H54 (cell line): Measurements from ENCODE around the gene ACSF3.

Experiments
- DNase-seq: peaks from one replicate; pipeline ENCODE4 v3.0.0; 2011; ENCODE audit warnings: low spot score, mixed read lengths; ENCODE audit not compliant: insufficient read length
- FAIRE-seq: peaks from 3 replicates; lab custom pipeline; 2011; peaks lifted over from hg19 to GRCh38; lab: Jason Lieb, UNC
- POLR2A ChIP-seq: IDR thresholded peaks from 2 replicates; pipeline ENCODE4 v1.6.1; 2011; ENCODE audit warnings: low read depth, mild to moderate bottlenecking, low read length

ACSF3 gene

DNA sequence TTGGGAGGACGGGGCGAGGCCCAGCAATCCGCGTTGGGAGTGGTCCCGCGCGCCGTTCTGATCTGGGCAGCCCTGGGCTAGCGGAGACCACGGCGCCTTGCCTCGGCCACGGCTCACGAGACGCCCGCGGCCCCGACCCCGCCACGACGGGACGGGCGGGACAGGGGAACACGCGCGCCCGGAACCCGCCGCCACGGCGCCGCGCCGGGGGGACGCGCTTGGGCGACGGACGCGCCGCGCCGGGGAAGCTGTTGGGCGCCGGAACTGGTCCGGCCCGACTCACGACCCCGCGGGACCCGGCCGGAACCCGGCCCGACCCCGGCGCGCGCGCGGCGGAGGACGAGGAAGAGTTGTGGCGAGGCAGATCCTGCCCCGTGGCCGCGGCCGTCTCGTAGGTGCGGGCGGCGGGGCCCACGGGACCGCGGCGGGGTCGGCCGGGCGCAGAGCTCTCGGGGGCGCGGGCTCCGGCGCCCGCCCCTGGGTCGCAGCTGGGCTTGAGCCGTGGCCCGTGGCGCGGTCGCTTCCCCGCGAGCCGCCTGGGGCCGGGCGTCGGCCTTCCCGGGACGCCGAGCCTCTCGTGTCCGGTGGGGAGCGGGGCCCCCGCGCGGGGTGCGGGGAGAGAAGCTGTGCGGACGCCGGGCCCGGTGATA lies at the start of gene ACSF3:
Gene ACSF3 (plus strand): TSS at position 251 of the 650 bp plus-strand sequence. CDS start 6,830 bp downstream, outside the sequence.
- FAIRE-seq = no peak
- peak; percentile 89 for DNase-seq
- TF ChIP-seq POLR2A = peak; percentile 52; the same call in 1 of the 2 replicates

DNA sequence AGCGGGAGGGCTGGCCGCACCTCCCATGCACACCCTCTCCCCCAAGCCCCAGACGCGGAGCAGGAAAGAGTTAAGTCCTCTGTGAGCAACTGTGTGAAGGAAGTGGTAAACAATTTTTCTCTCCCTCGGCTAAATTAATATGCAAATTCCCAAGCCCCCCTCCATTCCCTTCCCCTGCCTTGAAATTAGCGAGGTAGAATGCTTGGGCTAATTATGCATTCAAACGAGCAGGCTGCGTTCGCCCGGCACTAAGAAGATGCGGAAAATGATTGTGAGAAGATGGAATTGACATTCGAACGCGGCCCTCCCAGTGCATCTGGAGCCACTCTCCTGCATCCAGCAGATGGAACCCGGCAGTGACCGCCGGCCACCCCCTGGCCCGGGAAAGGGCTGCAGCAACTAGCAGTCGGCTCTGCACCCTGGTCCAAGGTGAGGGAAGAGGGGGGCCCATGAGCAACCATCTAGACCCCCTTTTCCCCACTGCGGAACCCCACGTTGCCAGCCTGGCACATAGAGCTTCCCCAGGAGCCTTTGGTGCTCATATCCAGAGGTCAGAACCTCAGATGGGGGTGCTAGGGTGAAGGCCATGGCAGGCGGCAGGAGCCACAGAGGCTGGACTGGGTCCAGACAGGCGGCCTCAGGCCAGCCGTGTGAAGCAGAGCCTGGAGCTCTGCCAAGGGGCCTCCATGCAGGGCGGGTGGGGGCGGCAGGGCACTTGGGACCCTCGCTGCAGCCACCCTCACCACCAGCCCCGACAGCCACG lies 49.1 kb upstream of the ACSF3 start:
- no peak for TF ChIP-seq POLR2A
- DNase-seq (no peak), FAIRE-seq (no peak)

DNA sequence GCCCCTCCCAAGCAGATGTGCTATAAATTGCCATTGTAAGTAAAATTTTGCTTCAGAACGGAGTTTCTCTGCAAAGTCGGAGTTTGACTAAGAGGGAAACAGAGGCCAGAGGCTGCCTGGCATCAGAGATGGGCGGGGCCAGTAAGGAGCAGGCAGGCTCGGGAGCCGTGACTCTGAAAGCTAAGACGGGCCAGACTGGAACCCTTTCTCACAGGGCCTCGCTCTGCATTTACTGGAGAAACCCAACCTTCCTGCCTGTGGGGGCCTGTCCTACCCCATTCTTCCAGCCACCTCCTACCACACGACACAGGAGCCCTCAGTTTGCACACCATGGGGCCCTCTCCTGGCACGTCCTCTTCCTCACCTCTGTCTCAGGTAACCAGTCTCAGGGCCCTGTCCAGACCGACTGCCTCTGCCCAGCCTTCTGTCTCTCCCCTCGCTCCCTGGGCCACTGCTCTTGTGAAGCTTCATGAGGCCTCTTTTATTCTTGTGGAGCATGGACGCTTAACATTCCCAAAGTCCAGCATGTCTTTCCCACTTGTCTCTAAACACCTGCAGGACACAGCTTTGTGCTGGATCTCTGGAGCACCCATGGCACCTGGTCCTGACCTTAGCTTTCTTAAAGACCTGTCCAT lies 48.4 kb upstream of the ACSF3 start:
- no peak for FAIRE-seq

DNA sequence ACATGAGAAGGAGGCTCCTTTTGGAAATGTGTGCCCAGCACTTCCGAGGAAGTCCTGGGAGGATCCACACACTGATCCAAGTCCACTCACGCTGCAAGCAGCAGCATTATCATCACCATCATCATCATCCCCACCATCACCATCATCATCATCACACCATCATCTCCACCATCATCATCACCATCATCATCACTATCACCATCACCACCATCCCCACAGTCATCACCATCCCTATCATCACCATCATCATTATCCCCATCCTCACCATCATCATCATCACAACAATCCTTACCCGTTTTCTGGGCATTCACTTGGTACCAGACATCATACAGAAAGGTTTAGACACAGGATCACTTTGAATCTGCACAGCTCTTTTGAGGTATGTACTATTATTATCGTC lies 47.8 kb upstream of the ACSF3 start:
- DNase-seq (no peak), FAIRE-seq (no peak)
- TF ChIP-seq POLR2A = no peak

More for the DNA sequence above, 48.4 kb upstream of the ACSF3 start:
- no peak for DNase-seq
- TF ChIP-seq POLR2A = no peak

DNA sequence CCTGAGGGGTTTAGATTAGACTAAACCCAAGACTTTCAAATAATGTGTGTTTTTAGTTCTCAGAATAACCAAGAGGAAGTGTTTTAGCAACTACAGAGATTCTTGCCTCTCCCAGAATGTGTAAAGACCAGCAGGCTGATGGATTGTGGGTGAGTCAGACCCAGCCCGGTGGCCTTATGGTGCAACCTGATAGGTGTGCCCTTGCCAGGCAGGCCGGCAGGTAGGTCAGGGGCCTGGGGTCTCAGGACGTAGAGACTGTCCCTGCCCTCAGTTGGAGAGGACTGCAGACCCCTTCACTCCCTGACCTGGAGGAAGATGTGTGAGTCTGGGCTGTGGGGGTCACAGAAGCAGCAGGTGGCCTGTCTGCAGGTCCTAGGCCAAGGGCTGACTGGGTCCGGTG lies 47.2 kb upstream of the ACSF3 start:
- DNase-seq = no peak
- FAIRE-seq = no peak
- 0 out of 2 replicates have a peak, but pooled peaks have one; percentile 9 for TF ChIP-seq POLR2A

DNA sequence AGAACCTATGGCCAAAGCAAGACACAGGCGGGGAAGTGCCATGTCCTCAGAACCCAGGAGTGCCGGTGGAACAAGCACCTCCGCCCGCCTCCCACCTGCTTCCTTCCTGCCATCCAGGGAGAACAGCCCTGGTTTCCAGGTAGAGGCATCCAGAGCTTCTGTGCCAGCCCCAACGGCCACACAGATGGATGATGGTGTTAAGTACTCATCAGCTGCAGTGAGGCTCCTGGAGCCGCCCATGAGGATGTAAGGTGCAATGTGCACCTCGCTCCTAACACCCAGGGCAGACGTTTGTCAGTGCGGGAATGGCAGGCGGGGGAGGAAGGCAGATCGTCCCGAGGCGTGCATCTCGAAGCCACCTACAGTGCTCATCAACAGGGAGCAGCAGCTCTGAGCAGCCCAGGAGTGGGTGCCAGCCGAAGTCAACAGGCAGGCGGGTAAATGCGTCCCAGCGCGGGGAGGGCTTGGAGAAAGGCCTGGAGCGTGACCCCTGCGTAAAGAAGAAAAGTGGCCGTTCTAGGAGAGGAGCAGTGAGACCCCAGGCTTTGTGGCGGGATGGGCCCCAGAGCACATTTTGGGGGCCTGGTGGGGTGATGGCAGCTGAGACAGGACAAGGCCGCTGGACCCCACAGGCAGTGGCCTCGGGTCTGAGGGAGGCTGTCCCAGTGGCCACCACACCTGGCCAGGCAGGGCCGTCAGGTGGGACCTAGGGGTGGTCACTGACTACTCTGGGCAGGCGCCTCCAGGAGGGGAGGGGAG lies 46.1 kb upstream of the ACSF3 start:
- FAIRE-seq (no peak), DNase-seq (no peak)
- no peak for TF ChIP-seq POLR2A

DNA sequence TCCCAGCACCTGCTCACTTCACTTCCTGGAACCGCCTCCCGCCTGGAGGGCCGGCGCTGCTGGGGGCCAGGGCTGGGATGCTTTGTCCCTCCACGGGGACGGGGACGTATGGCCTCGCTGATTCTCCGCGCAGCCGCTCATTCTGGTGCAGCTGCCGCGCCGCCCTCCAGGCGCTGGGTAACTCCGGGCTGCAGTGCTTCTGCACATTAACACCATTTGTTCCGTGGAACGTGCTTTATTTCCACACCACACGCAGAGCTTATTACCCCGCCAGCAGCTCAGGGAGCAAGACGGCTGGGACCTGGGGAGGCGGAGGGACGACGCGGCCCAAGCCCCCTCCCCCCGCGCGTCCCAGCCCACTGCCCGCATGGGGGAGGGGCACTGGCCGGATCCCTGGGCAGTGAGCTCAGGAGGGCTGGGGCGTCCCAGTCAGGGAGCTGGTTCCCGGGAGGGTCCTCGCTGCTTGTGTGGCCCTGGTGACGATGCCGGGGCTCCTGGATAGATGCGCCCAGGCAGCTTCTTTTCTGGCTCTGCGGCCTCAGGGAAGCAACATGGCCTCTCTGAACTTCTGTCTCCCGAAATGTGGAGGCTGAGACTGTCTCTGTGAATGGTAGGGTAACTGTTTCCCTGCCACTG lies 45.4 kb upstream of the ACSF3 start:
- no peak for TF ChIP-seq POLR2A
- no peak for DNase-seq
- no peak for FAIRE-seq

DNA sequence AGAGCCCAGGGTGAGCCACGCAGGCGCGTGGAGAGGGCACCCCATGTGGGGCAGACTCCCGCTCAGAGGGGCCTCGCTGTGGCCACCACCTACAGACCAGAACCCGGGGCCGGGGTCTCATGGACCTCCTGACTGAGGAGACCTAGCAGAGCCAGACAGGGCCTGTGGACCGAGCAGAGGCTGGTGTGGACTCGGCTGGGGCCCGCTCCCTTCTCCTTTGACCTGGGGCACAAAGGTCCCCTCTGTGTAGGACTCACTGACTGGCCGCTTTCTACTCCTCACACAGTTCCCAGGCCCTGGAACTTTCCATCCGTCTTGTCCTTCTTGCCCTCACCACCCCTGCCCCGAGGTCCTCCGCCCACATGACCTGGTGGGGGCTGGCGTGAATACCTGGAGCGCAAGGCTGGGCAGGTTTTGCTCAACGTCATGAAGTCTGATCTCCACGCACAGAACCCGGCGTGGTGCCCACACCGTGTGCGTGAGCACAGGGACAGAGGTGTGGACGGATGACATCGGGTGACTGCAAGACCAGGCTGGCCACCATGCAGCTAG lies 44.7 kb upstream of the ACSF3 start:
- TF ChIP-seq POLR2A = no peak
- no peak for FAIRE-seq
- no peak for DNase-seq

DNA sequence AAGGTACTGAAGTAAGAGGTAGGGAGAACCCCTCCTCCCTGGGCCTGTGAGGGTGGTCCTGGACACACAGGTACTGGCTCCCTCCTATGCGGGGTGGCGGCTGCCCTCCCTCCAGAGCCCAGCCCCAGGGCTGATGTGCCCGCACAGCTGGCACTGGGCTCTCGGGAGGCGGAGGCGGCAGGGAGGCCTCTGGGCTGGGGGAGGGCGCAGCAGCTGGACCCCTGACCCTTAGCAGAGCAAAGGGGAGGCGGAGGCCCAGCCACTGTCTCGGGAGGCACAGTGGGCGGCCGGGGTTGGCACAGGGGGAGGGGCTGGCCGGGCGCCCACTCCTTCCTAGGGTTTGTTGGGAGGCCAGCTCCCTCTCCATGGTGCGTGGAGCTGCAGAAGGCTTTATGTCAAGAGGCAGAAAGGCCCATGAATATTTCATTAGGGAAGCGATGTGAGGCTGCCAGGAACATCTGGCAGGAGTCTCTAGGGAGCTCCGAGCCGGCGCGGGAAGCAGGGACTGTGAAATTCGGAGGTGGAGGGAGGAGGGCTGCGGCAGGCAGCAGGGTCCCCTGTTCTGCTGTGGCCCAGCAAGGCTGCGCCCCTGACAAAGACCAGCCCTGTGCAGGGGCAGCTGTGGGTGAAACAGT lies 44.1 kb upstream of the ACSF3 start:
- FAIRE-seq (no peak), DNase-seq (no peak)

DNA sequence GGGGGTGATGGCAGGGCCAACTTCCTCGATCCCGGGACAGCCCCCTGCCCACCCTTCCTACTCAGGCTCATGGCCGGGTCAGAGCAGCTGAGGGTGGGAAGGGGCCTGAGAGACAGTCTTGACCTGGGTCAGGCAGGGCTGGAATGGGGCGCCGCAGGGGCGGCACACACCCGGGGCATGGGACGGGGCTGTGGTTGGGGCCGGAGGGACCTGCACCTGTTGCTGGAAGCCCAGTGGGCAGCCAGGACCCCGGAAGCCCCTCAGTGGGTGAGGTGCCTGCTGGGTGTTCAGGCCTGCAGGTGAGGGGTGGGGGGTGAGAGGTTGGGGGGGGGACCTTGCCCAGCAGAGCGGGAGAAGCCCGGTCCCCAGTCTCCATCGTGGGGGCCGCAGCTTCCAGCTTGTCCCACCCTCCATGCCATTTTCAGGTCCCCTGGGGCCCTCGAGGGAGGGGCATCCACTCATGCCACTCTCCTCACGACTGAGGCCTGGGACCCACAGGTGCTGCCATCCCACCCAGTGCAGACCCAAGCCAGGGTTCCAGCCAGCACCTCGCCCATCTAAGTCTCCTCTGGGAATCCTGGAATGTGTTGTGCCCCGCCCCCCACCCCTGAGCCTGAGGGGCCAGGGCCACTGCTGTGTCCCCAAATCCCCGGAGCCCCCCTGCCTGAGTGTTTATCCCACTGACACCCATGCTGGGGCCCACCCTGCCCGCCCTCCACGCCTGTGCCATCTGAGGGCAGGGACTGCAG lies 43.4 kb upstream of the ACSF3 start:
- DNase-seq = no peak
- TF ChIP-seq POLR2A = no peak
- FAIRE-seq = no peak

More for the DNA sequence above, 44.1 kb upstream of the ACSF3 start:
- TF ChIP-seq POLR2A = no peak

DNA sequence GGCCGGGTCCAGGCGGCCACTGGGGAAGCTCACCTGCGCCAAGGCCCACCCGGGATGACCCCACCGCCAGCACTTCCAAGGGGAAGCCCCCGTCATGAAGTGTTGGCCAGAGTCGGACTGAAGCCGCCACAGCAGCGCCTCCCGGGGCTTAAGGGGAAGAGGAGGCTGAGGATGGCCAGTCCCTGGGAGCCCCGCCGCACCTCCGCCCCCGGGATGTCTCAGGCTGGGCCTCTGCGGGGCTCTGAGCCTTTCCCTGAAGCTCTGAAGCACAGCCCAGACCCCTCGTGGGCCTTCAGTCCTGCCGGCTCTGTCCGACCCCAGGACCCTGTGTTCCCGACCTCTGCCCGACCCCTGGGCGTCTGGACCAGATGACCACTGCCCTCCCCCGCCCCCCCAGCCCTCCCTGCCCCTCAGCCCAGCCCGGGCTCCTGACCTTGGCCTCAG lies 42.8 kb upstream of the ACSF3 start:
- no peak for TF ChIP-seq POLR2A
- DNase-seq (no peak), FAIRE-seq (no peak)
